ENCODE results near the gene CC2D2A. TPM values are rescaled to one million over a fixed set of nuclear protein-coding genes. Genes with fewer than 3 reads are reported as not detected.
A peak's percentile ranks its signal among the peaks of the same experiment; 100 is the strongest.

CC2D2A gene
- total and polyA plus RNA-seq, 2 experiments from 2014 or later, result 13.9 to 15.8 TPM

DNA sequence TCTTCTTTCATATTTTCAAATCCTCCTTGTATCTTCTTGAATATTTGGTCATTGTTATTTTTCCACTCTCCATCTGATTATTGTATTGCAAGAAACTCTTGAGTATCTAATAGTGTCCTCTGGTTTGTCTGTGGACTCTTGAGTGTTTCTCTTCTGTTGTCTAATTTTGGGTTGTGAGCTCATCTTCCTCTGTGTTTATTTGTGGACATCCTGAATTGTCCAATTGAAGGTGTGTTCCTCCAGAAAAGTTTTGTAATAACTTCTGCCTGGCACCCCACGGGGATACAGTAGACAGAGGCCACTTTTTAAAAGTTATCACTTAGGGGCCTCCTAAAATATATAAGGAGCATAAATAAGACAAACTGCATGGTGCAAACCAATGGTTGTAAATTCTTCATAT is 3.1 kb upstream of the CC2D2A start (continued):
- TF ChIP-seq EZH2 (IDR thresholded peaks at IDR 0.05; ENCODE audit: low read depth, unreplicated experiment), result no peak

DNA sequence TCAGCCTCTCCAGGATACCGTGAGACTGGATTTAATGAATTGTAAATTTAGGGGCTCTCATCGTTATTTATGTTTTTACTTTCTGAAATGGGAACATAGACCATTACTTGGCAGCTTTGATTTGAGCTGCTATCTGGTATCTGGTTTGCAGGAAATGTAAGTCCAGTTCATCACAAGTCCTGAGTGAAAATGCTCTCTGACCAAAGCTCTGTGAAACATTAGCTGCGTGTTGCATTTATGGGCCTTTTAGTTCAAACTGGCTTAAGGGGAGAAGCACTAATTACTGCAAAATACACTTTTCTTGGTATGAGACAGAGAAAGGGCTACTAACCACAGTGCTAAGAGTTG is 420 bp downstream of the CC2D2A start:
- Histone ChIP-seq H3K4me1 (ENCODE audit: insufficient read depth) (peaks cover 31% of the 10 kb centered on the region), H4K20me1 (replicated peaks; ENCODE audit: insufficient read depth) (no peaks in the 10 kb centered on the region), H3F3A (replicated peaks; ENCODE audit: low read depth) (no peaks in the 10 kb centered on the region), H3K4me3 (peak overlapping the region; percentile 46), H3K79me2 (replicated peaks; ENCODE audit: insufficient read depth) (no peaks in the 10 kb centered on the region), H3K9me2 (ENCODE audit: insufficient read depth) (no peaks in the 10 kb centered on the region), H2AFZ (peak overlapping the region; percentile 95), H3K27me3 (ENCODE audit: insufficient read depth) (no peaks in the 10 kb centered on the region), H3K4me2 (peak overlapping the region; percentile 73), H3K27ac (ENCODE audit: low read depth) (peak overlapping the region; percentile 3; the same call in 1 of the 2 replicates), H3K36me3 (ENCODE audit: insufficient read depth) (no peaks in the 10 kb centered on the region)
- H3K4me3 Mint-ChIP-seq, result peak overlapping the region; percentile 79
- peak overlapping the region; percentile 33; the same call in 1 of the 2 replicates for H3K27ac Mint-ChIP-seq
- no peak for ATAC-seq
- TF ChIP-seq CREB1 (CRISPR knock-in tag; IDR thresholded peaks at IDR 0.05; ENCODE audit: low read depth), result no peak
- TF ChIP-seq, protein P1, sequence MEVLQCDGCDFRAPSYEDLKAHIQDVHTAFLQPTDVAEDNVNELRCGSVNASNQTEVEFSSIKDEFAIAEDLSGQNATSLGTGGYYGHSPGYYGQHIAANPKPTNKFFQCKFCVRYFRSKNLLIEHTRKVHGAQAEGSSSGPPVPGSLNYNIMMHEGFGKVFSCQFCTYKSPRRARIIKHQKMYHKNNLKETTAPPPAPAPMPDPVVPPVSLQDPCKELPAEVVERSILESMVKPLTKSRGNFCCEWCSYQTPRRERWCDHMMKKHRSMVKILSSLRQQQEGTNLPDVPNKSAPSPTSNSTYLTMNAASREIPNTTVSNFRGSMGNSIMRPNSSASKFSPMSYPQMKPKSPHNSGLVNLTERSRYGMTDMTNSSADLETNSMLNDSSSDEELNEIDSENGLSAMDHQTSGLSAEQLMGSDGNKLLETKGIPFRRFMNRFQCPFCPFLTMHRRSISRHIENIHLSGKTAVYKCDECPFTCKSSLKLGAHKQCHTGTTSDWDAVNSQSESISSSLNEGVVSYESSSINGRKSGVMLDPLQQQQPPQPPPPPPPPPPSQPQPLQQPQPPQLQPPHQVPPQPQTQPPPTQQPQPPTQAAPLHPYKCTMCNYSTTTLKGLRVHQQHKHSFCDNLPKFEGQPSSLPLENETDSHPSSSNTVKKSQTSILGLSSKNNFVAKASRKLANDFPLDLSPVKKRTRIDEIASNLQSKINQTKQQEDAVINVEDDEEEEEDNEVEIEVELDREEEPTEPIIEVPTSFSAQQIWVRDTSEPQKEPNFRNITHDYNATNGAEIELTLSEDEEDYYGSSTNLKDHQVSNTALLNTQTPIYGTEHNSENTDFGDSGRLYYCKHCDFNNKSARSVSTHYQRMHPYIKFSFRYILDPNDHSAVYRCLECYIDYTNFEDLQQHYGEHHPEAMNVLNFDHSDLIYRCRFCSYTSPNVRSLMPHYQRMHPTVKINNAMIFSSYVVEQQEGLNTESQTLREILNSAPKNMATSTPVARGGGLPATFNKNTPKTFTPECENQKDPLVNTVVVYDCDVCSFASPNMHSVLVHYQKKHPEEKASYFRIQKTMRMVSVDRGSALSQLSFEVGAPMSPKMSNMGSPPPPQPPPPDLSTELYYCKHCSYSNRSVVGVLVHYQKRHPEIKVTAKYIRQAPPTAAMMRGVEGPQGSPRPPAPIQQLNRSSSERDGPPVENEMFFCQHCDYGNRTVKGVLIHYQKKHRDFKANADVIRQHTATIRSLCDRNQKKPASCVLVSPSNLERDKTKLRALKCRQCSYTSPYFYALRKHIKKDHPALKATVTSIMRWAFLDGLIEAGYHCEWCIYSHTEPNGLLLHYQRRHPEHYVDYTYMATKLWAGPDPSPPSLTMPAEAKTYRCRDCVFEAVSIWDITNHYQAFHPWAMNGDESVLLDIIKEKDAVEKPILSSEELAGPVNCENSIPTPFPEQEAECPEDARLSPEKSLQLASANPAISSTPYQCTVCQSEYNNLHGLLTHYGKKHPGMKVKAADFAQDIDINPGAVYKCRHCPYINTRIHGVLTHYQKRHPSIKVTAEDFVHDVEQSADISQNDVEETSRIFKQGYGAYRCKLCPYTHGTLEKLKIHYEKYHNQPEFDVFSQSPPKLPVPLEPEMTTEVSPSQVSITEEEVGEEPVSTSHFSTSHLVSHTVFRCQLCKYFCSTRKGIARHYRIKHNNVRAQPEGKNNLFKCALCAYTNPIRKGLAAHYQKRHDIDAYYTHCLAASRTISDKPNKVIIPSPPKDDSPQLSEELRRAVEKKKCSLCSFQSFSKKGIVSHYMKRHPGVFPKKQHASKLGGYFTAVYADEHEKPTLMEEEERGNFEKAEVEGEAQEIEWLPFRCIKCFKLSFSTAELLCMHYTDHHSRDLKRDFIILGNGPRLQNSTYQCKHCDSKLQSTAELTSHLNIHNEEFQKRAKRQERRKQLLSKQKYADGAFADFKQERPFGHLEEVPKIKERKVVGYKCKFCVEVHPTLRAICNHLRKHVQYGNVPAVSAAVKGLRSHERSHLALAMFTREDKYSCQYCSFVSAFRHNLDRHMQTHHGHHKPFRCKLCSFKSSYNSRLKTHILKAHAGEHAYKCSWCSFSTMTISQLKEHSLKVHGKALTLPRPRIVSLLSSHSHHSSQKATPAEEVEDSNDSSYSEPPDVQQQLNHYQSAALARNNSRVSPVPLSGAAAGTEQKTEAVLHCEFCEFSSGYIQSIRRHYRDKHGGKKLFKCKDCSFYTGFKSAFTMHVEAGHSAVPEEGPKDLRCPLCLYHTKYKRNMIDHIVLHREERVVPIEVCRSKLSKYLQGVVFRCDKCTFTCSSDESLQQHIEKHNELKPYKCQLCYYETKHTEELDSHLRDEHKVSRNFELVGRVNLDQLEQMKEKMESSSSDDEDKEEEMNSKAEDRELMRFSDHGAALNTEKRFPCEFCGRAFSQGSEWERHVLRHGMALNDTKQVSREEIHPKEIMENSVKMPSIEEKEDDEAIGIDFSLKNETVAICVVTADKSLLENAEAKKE (CRISPR knock-in tag; IDR thresholded peaks at IDR 0.05), result no peak
- TF ChIP-seq ZNF114 (CRISPR knock-in tag; IDR thresholded peaks at IDR 0.05), result no peak
- no peak for TF ChIP-seq JUNB (IDR thresholded peaks at IDR 0.05; ENCODE audit: unreplicated experiment)
- TF ChIP-seq, protein P2, sequence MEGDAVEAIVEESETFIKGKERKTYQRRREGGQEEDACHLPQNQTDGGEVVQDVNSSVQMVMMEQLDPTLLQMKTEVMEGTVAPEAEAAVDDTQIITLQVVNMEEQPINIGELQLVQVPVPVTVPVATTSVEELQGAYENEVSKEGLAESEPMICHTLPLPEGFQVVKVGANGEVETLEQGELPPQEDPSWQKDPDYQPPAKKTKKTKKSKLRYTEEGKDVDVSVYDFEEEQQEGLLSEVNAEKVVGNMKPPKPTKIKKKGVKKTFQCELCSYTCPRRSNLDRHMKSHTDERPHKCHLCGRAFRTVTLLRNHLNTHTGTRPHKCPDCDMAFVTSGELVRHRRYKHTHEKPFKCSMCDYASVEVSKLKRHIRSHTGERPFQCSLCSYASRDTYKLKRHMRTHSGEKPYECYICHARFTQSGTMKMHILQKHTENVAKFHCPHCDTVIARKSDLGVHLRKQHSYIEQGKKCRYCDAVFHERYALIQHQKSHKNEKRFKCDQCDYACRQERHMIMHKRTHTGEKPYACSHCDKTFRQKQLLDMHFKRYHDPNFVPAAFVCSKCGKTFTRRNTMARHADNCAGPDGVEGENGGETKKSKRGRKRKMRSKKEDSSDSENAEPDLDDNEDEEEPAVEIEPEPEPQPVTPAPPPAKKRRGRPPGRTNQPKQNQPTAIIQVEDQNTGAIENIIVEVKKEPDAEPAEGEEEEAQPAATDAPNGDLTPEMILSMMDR (conservative IDR thresholded peaks at IDR 0.05; ENCODE audit: low read depth in 2 of 2), result no peak
- no peak for TF ChIP-seq STAT1 (IDR thresholded peaks at IDR 0.05; ENCODE audit: unreplicated experiment)
- no peak for TF ChIP-seq NANOG (IDR thresholded peaks at IDR 0.05; ENCODE audit: borderline replicate concordance)
- no peak for TF ChIP-seq ZNF331 (CRISPR knock-in tag; IDR thresholded peaks at IDR 0.05; ENCODE audit: low read depth)
- no peak for TF ChIP-seq EZH2phosphoT487 (IDR thresholded peaks at IDR 0.05; ENCODE audit: unreplicated experiment)
- TF ChIP-seq, protein P3, sequence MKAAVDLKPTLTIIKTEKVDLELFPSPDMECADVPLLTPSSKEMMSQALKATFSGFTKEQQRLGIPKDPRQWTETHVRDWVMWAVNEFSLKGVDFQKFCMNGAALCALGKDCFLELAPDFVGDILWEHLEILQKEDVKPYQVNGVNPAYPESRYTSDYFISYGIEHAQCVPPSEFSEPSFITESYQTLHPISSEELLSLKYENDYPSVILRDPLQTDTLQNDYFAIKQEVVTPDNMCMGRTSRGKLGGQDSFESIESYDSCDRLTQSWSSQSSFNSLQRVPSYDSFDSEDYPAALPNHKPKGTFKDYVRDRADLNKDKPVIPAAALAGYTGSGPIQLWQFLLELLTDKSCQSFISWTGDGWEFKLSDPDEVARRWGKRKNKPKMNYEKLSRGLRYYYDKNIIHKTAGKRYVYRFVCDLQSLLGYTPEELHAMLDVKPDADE (IDR thresholded peaks at IDR 0.05), result no peak
- no peak for TF ChIP-seq EZH2 (IDR thresholded peaks at IDR 0.05; ENCODE audit: low read depth, unreplicated experiment)
- TF ChIP-seq POLR2AphosphoS5 (IDR thresholded peaks at IDR 0.05; ENCODE audit: low read depth), result no peak
- TF ChIP-seq, protein P4, sequence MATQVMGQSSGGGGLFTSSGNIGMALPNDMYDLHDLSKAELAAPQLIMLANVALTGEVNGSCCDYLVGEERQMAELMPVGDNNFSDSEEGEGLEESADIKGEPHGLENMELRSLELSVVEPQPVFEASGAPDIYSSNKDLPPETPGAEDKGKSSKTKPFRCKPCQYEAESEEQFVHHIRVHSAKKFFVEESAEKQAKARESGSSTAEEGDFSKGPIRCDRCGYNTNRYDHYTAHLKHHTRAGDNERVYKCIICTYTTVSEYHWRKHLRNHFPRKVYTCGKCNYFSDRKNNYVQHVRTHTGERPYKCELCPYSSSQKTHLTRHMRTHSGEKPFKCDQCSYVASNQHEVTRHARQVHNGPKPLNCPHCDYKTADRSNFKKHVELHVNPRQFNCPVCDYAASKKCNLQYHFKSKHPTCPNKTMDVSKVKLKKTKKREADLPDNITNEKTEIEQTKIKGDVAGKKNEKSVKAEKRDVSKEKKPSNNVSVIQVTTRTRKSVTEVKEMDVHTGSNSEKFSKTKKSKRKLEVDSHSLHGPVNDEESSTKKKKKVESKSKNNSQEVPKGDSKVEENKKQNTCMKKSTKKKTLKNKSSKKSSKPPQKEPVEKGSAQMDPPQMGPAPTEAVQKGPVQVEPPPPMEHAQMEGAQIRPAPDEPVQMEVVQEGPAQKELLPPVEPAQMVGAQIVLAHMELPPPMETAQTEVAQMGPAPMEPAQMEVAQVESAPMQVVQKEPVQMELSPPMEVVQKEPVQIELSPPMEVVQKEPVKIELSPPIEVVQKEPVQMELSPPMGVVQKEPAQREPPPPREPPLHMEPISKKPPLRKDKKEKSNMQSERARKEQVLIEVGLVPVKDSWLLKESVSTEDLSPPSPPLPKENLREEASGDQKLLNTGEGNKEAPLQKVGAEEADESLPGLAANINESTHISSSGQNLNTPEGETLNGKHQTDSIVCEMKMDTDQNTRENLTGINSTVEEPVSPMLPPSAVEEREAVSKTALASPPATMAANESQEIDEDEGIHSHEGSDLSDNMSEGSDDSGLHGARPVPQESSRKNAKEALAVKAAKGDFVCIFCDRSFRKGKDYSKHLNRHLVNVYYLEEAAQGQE (IDR thresholded peaks at IDR 0.05; ENCODE audit: unreplicated experiment), result no peak
- H3K9me3 Mint-ChIP-seq, result no peaks in the 10 kb centered on the region
- no peak for DNase-seq (ENCODE audit: low spot score)
- H3K27me3 Mint-ChIP-seq (ENCODE audit: insufficient read depth, low read depth, poor library complexity), result peaks cover 2% of the 10 kb centered on the region
- no peaks in the 10 kb centered on the region for H3K36me3 Mint-ChIP-seq (ENCODE audit: low read depth)
- peaks cover 37% of the 10 kb centered on the region for H3K4me1 Mint-ChIP-seq
